SJSA1 (cell line): ENCODE results near the gene TSC2. TPM values are rescaled to one million over a fixed set of nuclear protein-coding genes. Genes with fewer than 3 reads are reported as not detected.
A peak's percentile ranks its signal among the peaks of the same experiment; 100 is the strongest.
"Not testable (repeated sequence)": the region's sequence is repeated elsewhere in the genome, so short reads cannot be mapped to it uniquely, and the experiment has no call there.

Experiments used
- DNase-seq, 2 experiments: peaks; one replicate each; pipeline ENCODE4 v3.0.0-alpha.2; 2015 to 2020; ENCODE audit warnings: low spot score in 2 of 2, low read depth in 1 of 2
- H3K27ac ChIP-seq: fragments of 250-450 bp; sonication (Bioruptor Pico); 2 replicates; pipeline ENCODE4 v1.5.1; 2020; ENCODE audit warnings: mild to moderate bottlenecking, moderate library complexity
- H3K27me3 ChIP-seq: fragments of 250-450 bp; sonication (Bioruptor Pico); replicated peaks from 2 replicates; pipeline ENCODE4 v1.5.1; 2020; ENCODE audit warnings: mild to moderate bottlenecking, moderate library complexity
- H3K36me3 ChIP-seq: fragments of 250-450 bp; sonication (Bioruptor Pico); 2 replicates; pipeline ENCODE4 v1.5.1; 2020; ENCODE audit warnings: mild to moderate bottlenecking
- H3K4me1 ChIP-seq: fragments of 250-450 bp; sonication (Bioruptor Pico); replicated peaks from 2 replicates; pipeline ENCODE4 v1.6.1; 2021; ENCODE audit warnings: mild to moderate bottlenecking
- H3K4me3 ChIP-seq: fragments of 250-450 bp; sonication (Bioruptor Pico); 2 replicates; pipeline ENCODE4 v1.5.1; 2020; ENCODE audit warnings: mild to moderate bottlenecking
- H3K9me3 ChIP-seq: fragments of 250-450 bp; sonication (Bioruptor Pico); replicated peaks from 2 replicates; pipeline ENCODE4 v1.5.1; 2020; ENCODE audit warnings: mild to moderate bottlenecking
- total RNA-seq: library from RNA; depleted of rRNA; stranded (reverse); fragments of >200 nt; shearing (Covaris generic); gene quantifications from 2 replicates; pipeline ENCODE4 v1.2.3, GENCODE V29; 2014

Gene TSC2
- total RNA-seq, 1 experiment from 2014 or later: 36.9 TPM

GRCh38 chr16:2114885-2115590 lies 67.3 kb downstream of the TSC2 start:
- H3K27me3 ChIP-seq, H3K4me1 ChIP-seq, DNase-seq, H3K9me3 ChIP-seq, H3K27ac ChIP-seq, H3K4me3 ChIP-seq, H3K36me3 ChIP-seq: not testable (repeated sequence)

GRCh38 chr16:2115591-2115973 lies 67.8 kb downstream of the TSC2 start:
- H3K4me1 ChIP-seq: no peaks in the 10 kb centered on the region
- DNase-seq: no peak
- H3K4me3 ChIP-seq: no peak overlapping the region

DNA sequence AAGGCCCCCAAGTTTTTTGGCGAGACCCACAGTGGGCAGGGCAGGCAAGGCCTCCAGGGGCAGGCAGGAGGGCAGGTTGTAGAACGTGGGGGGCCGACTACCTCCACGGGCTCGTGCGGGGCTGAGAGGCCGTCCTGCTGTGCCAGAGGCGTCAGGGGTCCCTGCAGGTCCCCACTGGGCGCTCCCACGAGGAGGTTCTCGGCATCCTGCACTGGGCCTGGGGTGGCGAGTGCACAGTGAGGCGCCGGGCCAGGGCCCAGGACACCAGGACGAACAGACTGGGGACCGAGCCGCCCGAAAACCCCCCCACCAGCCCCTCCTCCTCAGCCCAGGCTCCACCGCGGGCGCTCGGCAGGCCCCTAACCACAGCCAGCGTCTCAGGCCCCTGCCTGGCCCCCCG lies 68.6 kb downstream of the TSC2 start:
- H3K27me3 ChIP-seq, H3K4me1 ChIP-seq, H3K27ac ChIP-seq, H3K9me3 ChIP-seq, DNase-seq, H3K36me3 ChIP-seq, H3K4me3 ChIP-seq: not testable (repeated sequence)

More at GRCh38 chr16:2115591-2115973, 67.8 kb downstream of the TSC2 start:
- Histone ChIP-seq H3K9me3 (no peaks in the 10 kb centered on the region), H3K27me3 (no peaks in the 10 kb centered on the region), H3K27ac (no peak overlapping the region), H3K36me3 (peaks cover 4% of the 10 kb centered on the region; the same call in 1 of the 2 replicates)

DNA sequence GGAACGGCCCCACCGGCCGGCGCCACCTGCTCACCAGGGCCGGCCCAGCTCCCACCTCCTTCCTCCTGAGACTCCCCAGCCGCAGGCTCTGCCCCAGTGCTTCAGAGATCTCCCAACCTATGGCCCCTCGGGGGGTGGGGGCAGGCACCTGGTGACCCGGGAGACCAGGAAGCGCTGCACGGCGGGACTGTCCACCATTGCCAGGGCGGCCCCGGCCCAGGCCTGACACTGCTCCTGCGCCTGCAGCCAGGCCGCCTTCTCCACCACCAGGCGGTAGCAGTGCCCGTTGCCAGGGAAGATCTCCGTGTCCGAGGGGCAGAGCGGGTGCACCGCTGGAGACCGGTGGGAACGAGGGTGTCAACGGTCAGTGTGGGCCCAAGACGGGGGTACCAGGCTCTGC lies 69.6 kb downstream of the TSC2 start:
- H3K36me3 ChIP-seq, H3K9me3 ChIP-seq, H3K4me3 ChIP-seq, H3K27me3 ChIP-seq, DNase-seq, H3K27ac ChIP-seq, H3K4me1 ChIP-seq: not testable (repeated sequence)

DNA sequence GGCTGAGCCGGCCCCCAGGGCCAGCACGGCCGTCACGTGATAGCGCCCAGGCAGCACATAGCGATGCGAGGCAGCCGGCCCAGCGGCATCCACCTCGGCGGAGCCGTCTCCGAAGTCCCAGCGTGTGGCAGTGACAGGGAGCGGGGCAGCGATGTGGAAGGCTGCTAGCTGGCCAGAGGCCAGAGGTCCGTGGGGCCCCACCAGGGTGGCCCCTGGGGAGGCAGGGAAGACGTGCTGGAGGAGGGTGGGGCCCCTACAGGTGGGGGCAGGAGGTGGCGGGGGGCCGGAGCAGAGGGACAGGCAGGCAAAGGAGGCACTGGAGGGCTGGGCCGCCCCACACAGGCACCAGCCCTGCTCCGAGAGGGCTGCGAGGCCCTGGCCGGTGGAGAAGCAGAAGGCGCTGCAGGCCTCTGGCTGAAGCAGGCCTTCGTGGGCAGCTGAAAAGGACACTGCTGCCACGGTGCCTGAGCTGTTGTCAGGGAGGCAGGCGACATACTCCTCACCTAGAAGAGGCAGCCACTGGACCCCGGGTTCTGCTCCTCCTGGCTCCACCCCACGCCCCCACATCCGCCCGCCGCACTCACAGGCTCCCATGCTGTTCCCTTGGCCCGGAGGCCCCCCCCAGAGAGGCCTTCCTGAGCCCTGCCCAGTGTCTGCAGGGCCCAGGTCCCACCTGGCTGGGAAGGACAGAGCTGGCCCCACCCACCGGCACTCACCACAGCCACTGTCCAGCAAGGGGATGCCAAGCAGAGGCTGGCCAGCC lies 70.4 kb downstream of the TSC2 start:
- not testable (repeated sequence) for H3K4me3 ChIP-seq, H3K9me3 ChIP-seq, DNase-seq, H3K27me3 ChIP-seq, H3K4me1 ChIP-seq, H3K27ac ChIP-seq, H3K36me3 ChIP-seq

DNA sequence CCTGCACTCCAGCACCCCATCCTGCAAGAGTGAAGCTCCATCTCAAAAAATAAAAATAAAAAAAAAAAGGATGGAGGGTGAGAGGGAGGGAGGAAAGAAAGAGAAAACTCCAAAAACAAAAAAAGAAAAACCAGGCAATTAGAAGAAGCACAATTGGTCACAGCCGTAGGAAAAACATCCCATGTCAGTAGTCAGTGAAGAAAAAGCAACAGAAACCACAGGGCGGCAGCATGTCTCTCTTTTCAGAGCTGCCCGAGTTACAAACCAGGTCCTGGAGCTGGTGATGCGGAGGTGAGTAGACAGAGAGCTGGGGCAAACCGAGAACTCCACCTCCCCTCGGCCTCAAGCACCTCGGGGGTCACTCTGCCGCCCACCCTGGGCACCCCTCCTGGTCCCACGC lies 73.5 kb downstream of the TSC2 start:
- not testable (repeated sequence) for H3K27ac ChIP-seq
- peaks cover 25% of the 10 kb centered on the region for H3K4me1 ChIP-seq

GRCh38 chr16:2121853-2122252 lies 74.1 kb downstream of the TSC2 start:
- Histone ChIP-seq H3K4me1 (peaks cover 28% of the 10 kb centered on the region), H3K9me3 (no peaks in the 10 kb centered on the region), H3K27ac (no peak overlapping the region), H3K4me3 (no peak overlapping the region), H3K36me3 (no peaks in the 10 kb centered on the region), H3K27me3 (no peaks in the 10 kb centered on the region)
- DNase-seq: no peak

More for the DNA sequence above, 73.5 kb downstream of the TSC2 start:
- not testable (repeated sequence) for H3K9me3 ChIP-seq, H3K4me3 ChIP-seq, H3K27me3 ChIP-seq, H3K36me3 ChIP-seq, DNase-seq

DNA sequence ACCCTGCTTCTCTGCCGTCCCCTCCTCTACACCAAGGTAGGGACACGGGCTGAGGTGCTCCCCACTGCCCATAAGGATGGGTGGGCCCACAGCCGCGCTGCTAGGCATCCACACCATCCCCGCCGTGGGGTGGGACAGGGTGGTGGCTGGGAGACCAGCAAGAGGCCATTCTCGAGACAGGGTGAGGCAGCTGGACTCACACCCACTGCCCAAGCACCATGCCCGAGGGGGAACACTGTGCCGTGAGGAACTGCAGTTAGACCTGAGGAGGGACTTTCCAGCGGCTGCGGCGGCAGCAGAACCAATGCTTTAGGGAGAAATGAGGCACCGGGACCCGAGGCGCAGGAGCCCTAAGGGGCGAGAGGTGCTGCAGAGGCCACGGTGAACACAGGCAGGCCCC lies 74.6 kb downstream of the TSC2 start:
- no peak for DNase-seq
- peaks cover 33% of the 10 kb centered on the region for H3K4me1 ChIP-seq
- no peak overlapping the region for H3K4me3 ChIP-seq
- H3K9me3 ChIP-seq: no peaks in the 10 kb centered on the region
- H3K27me3 ChIP-seq: no peaks in the 10 kb centered on the region
- no peak overlapping the region for H3K27ac ChIP-seq
- H3K36me3 ChIP-seq: no peaks in the 10 kb centered on the region

DNA sequence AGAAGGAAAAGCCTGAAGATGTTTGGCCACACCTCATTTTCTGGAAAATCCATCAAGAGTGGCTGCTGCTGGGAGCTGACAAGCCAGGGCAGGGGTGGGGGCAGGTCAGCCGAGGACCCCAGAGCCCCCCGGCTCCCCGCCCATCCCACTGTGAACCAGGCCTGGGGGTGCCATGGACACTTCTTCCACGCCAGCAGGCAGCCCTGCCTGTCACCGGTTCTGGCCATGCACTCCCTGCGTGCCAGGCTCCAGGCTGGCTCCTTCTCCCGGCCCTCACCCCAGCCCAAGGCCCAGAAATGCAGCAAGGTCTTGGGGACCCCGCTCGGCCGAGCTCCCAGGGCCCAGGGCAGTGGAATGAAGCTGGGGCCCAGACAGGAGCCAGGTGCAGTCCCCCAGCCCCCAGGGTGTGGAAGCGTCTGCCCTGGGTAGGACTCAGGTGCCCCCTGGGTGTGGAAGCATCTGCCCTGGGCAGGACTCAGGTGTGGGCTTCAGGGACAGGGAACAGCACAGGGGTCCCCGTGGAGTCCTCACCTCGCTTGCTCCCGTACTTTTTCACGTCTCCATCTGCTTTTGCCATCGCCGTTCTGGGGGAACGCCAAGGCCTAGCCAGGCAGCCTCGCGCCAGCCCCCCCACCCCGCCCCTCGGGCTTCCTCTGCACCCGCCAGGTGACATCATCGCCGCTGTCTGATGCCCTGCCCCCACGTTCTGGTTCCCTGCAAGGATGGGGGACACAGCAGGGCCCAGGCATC lies 75.3 kb downstream of the TSC2 start:
- H3K9me3 ChIP-seq, DNase-seq, H3K36me3 ChIP-seq, H3K27me3 ChIP-seq, H3K4me3 ChIP-seq, H3K27ac ChIP-seq: not testable (repeated sequence)
- peaks cover 36% of the 10 kb centered on the region for H3K4me1 ChIP-seq

GRCh38 chr16:2123706-2124376 lies 76.1 kb downstream of the TSC2 start:
- H3K27me3 ChIP-seq, H3K4me3 ChIP-seq, H3K9me3 ChIP-seq, H3K36me3 ChIP-seq, DNase-seq: not testable (repeated sequence)
- Histone ChIP-seq H3K4me1 (peaks cover 36% of the 10 kb centered on the region), H3K27ac (peak overlapping the region; percentile 100)

DNA sequence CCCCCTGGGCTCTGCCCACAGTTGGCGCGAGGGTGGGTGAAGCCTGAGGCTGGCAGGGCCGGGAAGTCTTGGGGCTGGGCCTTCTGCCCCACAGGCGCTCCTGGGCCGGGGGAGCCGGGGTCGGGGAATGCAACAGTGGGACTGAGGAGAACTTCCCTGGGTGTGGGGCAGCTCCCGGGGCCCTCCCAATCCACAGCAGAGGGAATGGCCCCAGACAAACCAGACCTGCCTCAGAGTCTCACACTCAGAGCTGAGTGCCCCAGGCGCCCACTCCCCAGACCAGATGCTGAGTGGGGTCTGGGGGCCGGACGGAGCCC lies 76.5 kb downstream of the TSC2 start:
- H3K4me1 ChIP-seq: peaks cover 36% of the 10 kb centered on the region
- DNase-seq, H3K36me3 ChIP-seq, H3K27me3 ChIP-seq, H3K9me3 ChIP-seq: not testable (repeated sequence)
- peak overlapping the region; percentile 100 for H3K27ac ChIP-seq
- H3K4me3 ChIP-seq: peak overlapping the region; percentile 22; the same call in 1 of the 2 replicates

- Histone ChIP-seq H3K4me3 (peak overlapping the region; percentile 22; the same call in 1 of the 2 replicates), H3K27ac (peak overlapping the region; percentile 100), H3K4me1 (peaks cover 36% of the 10 kb centered on the region)
- H3K36me3 ChIP-seq, H3K9me3 ChIP-seq, H3K27me3 ChIP-seq: not testable (repeated sequence)
- DNase-seq: peak; percentile 90 to 93
These were observed 77.1 kb downstream of the TSC2 start for GRCh38 chr16:2124694-2125444.

- not testable (repeated sequence) for H3K27me3 ChIP-seq, DNase-seq, H3K9me3 ChIP-seq, H3K36me3 ChIP-seq, H3K4me3 ChIP-seq
- H3K27ac ChIP-seq: peak overlapping the region; percentile 100; the same call in 1 of the 2 replicates
- H3K4me1 ChIP-seq: peaks cover 36% of the 10 kb centered on the region
These were observed 77.8 kb downstream of the TSC2 start for GRCh38 chr16:2125609-2126008.
